Type B pancreatic cell (in vitro differentiated cells): ENCODE data around the gene ATF1. TPM values are rescaled to one million over a fixed set of nuclear protein-coding genes. Genes with fewer than 3 reads are reported as not detected.

Experiments used
- DNase-seq: peaks from one replicate; pipeline ENCODE4 v3.0.0; 2021; ENCODE audit warnings: mixed read lengths; ENCODE audit not compliant: unreplicated experiment; ENCODE audit errors: extremely low spot score
- H3K27ac Mint-ChIP-seq: 2 replicates; pipeline ENCODE4 v1.8.0; 2021; ENCODE audit warnings: mild to moderate bottlenecking, mixed read lengths
- H3K27me3 Mint-ChIP-seq: 2 replicates; pipeline ENCODE4 v1.8.0; 2021; ENCODE audit warnings: mixed read lengths
- H3K36me3 Mint-ChIP-seq: 2 replicates; pipeline ENCODE4 v1.8.0; 2021; ENCODE audit warnings: mixed read lengths
- H3K4me1 Mint-ChIP-seq: one replicate; pipeline ENCODE4 v1.8.0; 2021; ENCODE audit warnings: mixed read lengths; ENCODE audit not compliant: unreplicated experiment
- H3K4me3 Mint-ChIP-seq: 2 replicates; pipeline ENCODE4 v1.8.0; 2021; ENCODE audit warnings: mild to moderate bottlenecking, mixed read lengths
- H3K9me3 Mint-ChIP-seq: 2 replicates; pipeline ENCODE4 v1.8.0; 2021; ENCODE audit warnings: mixed read lengths
- CTCF ChIP-seq: fragments of 200-600 bp; sonication (generic); conservative IDR thresholded peaks from 2 replicates; pipeline ENCODE4 v1.5.0; 2021; ENCODE audit warnings: antibody characterized with exemption, mild to moderate bottlenecking
- total RNA-seq: library from RNA; stranded (reverse); gene quantifications from 2 replicates; pipeline ENCODE4 v1.2.1, GENCODE V29; 2021; ENCODE audit warnings: low replicate concordance

The ATF1 gene
- total RNA-seq, 1 donor from 2014 or later, result 32.9 TPM

- peak; percentile 18 for DNase-seq
- Mint-ChIP-seq H3K27me3 (no peaks in the 10 kb centered on the region), H3K27ac (no peak overlapping the region), H3K36me3 (peaks cover 10% of the 10 kb centered on the region), H3K9me3 (peaks cover 4% of the 10 kb centered on the region), H3K4me3 (no peak overlapping the region), H3K4me1 (peaks cover 10% of the 10 kb centered on the region)
- TF ChIP-seq CTCF, result no peak
Measured at GRCh38 chr12:50751948-50752721, 11.8 kb upstream of the ATF1 start.

GRCh38 chr12:50753232-50753769, 10.6 kb upstream of the ATF1 start:
- no peak for TF ChIP-seq CTCF
- Mint-ChIP-seq H3K27me3 (no peaks in the 10 kb centered on the region), H3K27ac (no peak overlapping the region), H3K36me3 (peaks cover 10% of the 10 kb centered on the region), H3K4me1 (peaks cover 10% of the 10 kb centered on the region), H3K9me3 (peaks cover 4% of the 10 kb centered on the region), H3K4me3 (no peak overlapping the region)
- DNase-seq, result peak; percentile 18

GRCh38 chr12:50764286-50765094, 589 bp downstream of the ATF1 start:
- peak overlapping the region; percentile 98 for H3K4me3 Mint-ChIP-seq
- TF ChIP-seq CTCF, result no peak
- H3K27ac Mint-ChIP-seq, result peak overlapping the region; percentile 99
- H3K9me3 Mint-ChIP-seq, result peaks cover 4% of the 10 kb centered on the region
- peaks cover 14% of the 10 kb centered on the region for H3K36me3 Mint-ChIP-seq
- H3K27me3 Mint-ChIP-seq, result no peaks in the 10 kb centered on the region
- DNase-seq, result peak; percentile 83
- peaks cover 27% of the 10 kb centered on the region for H3K4me1 Mint-ChIP-seq

GRCh38 chr12:50765095-50765911, 1.4 kb downstream of the ATF1 start:
- H3K36me3 Mint-ChIP-seq, result peaks cover 15% of the 10 kb centered on the region
- peaks cover 27% of the 10 kb centered on the region for H3K4me1 Mint-ChIP-seq

More at GRCh38 chr12:50765095-50765911, 1.4 kb downstream of the ATF1 start:
- peak overlapping the region; percentile 90 for H3K4me3 Mint-ChIP-seq
- peaks cover 4% of the 10 kb centered on the region for H3K9me3 Mint-ChIP-seq
- H3K27me3 Mint-ChIP-seq, result no peaks in the 10 kb centered on the region
- peak; percentile 27 for DNase-seq
- peak; percentile 82 for TF ChIP-seq CTCF
- peak overlapping the region; percentile 94 for H3K27ac Mint-ChIP-seq
